A549 (cell line): ENCODE results near the gene SLC39A13. TPM values are rescaled to one million over a fixed set of nuclear protein-coding genes. Genes with fewer than 3 reads are reported as not detected.
A peak's percentile ranks its signal among the peaks of the same experiment; 100 is the strongest.

Experiments used
- ATAC-seq, 2 experiments: fragments of 200-7000 bp in 1 of 2; fragments of >200 bp in 1 of 2; cut with Nextera tagmentation in 1 of 2; cut with Tn5 transposase in 1 of 2; 3 replicates each; pipeline versions ENCODE4 v1.8.0 to v1.9.1; 2018 to 2020; ENCODE audit warnings: mild to moderate bottlenecking in 1 of 2, moderate library complexity in 1 of 2
- CTCF ChIA-PET: fragments of 300-600 bp; sonication (Branson Sonifier 250); formaldehyde crosslinking; extraction: SDS; loops from one replicate; lab custom pipeline; 2021; ENCODE audit warnings: antibody characterized with exemption, inconsistent platforms; lab: Yijun Ruan, JAX
- POLR2A ChIA-PET: fragments of 350-600 bp; formaldehyde crosslinking; extraction: SDS; loops from one replicate; lab custom pipeline; 2021; ENCODE audit warnings: antibody characterized with exemption, inconsistent platforms; lab: Yijun Ruan, JAX
- DNase-seq, 2 experiments: peaks; one replicate each; pipeline versions ENCODE4 v3.0.0 to v3.0.0-alpha.2; 2011 to 2016; ENCODE audit warnings: low read depth in 1 of 2, low spot score in 1 of 2
- FAIRE-seq: peaks from 2 replicates; lab custom pipeline; 2011; peaks lifted over from hg19 to GRCh38; lab: Jason Lieb, UNC
- H3K27ac ChIP-seq, 2 experiments: fragments of >200 bp; sonication (Bioruptor Twin); formaldehyde crosslinking; 3 replicates each; pipeline ENCODE4 v1.5.1; 2016 to 2017
- H3K4me1 ChIP-seq: fragments of >200 bp; sonication (Bioruptor Twin); formaldehyde crosslinking; 3 replicates; pipeline ENCODE4 v1.6.1; 2016
- H3K4me2 ChIP-seq: fragments of >200 bp; sonication (Bioruptor Twin); formaldehyde crosslinking; 3 replicates; pipeline ENCODE4 v1.6.1; 2016
- H3K4me3 ChIP-seq: fragments of >200 bp; sonication (Bioruptor Twin); formaldehyde crosslinking; 3 replicates; pipeline ENCODE4 v1.5.1; 2016
- H3K9me3 ChIP-seq: fragments of >200 bp; sonication (Bioruptor Twin); formaldehyde crosslinking; 3 replicates; pipeline ENCODE4 v1.6.1; 2016
- CBX2 ChIP-seq: fragments of 200-600 bp; sonication (generic); IDR thresholded peaks from 2 replicates; pipeline ENCODE4 v1.6.1; 2016; ENCODE audit warnings: low read depth, mild to moderate bottlenecking, borderline replicate concordance
- CEBPB ChIP-seq, 2 experiments: fragments of >200 bp in 1 of 2; sonication (Bioruptor Twin) in 1 of 2; formaldehyde crosslinking in 1 of 2; IDR thresholded peaks; 2 replicates each; pipeline ENCODE4 v1.6.1; 2012 to 2016
- CHD4 ChIP-seq: fragments of 200-600 bp; sonication (generic); IDR thresholded peaks from 2 replicates; pipeline ENCODE4 v1.6.1; 2016; ENCODE audit warnings: antibody characterized with exemption, mild to moderate bottlenecking, borderline replicate concordance
- CTCF ChIP-seq: fragments of >200 bp; sonication (Bioruptor Twin); formaldehyde crosslinking; IDR thresholded peaks from 3 replicates; pipeline ENCODE4 v1.5.1; 2016
- ELK1 ChIP-seq: fragments of 150-350 bp; IDR thresholded peaks from 2 replicates; pipeline ENCODE4 v1.6.1; 2014; ENCODE audit warnings: low read depth, mild to moderate bottlenecking, low read length
- FOSB ChIP-seq: fragments of 250-450 bp; sonication (Bioruptor Pico); IDR thresholded peaks from 2 replicates; pipeline ENCODE4 v1.5.0; 2020; ENCODE audit warnings: mild to moderate bottlenecking, moderate library complexity
- FOSL2 ChIP-seq, 2 experiments: fragments of 450-650 bp in 1 of 2; fragments of >200 bp in 1 of 2; sonication (Bioruptor Twin) in 1 of 2; formaldehyde crosslinking; IDR thresholded peaks; 2 replicates each; pipeline versions ENCODE4 v1.5.0 to v1.6.1; 2016 to 2020; ENCODE audit warnings: mild to moderate bottlenecking in 1 of 2, moderate library complexity in 1 of 2
- HDAC2 ChIP-seq: fragments of 200-600 bp; sonication (generic); IDR thresholded peaks from 2 replicates; pipeline ENCODE4 v1.6.1; 2016
- HES2 ChIP-seq: fragments of >200 bp; sonication (Bioruptor Twin); formaldehyde crosslinking; IDR thresholded peaks from 2 replicates; pipeline ENCODE4 v1.6.1; 2016
- KDM5A ChIP-seq: fragments of 200-600 bp; sonication (generic); IDR thresholded peaks from 2 replicates; pipeline ENCODE4 v1.6.1; 2016; ENCODE audit warnings: antibody characterized with exemption, mild to moderate bottlenecking
- MAFK ChIP-seq: fragments of 450-650 bp; IDR thresholded peaks from 2 replicates; pipeline ENCODE4 v1.6.1; 2014; ENCODE audit not compliant: partially characterized antibody
- MYC ChIP-seq: IDR thresholded peaks from 2 replicates; pipeline ENCODE4 v1.6.1; 2012; ENCODE audit warnings: mild to moderate bottlenecking, inconsistent platforms, low read length, improper control_type of control experiment, borderline replicate concordance
- RAD21 ChIP-seq, 2 experiments: fragments of >200 bp in 1 of 2; sonication (Bioruptor Twin) in 1 of 2; formaldehyde crosslinking in 1 of 2; IDR thresholded peaks in 1 of 2; conservative IDR thresholded peaks in 1 of 2; 2 replicates in 1 of 2; 3 replicates in 1 of 2; pipeline ENCODE4 v1.6.1; 2012 to 2018; ENCODE audit warnings: inconsistent platforms in 1 of 2
- RARB ChIP-seq: fragments of 250-450 bp; sonication (Bioruptor Pico); IDR thresholded peaks from 2 replicates; pipeline ENCODE4 v1.8.0; 2021; ENCODE audit warnings: mild to moderate bottlenecking, moderate library complexity
- REST ChIP-seq: fragments of 200-600 bp; sonication (generic); IDR thresholded peaks from 2 replicates; pipeline ENCODE4 v1.6.1; 2016; ENCODE audit warnings: antibody characterized with exemption, mild to moderate bottlenecking, moderate library complexity
- SMC3 ChIP-seq: fragments of >200 bp; sonication (Bioruptor Twin); formaldehyde crosslinking; IDR thresholded peaks from 3 replicates; pipeline ENCODE4 v1.6.1; 2018; ENCODE audit warnings: inconsistent platforms
- SREBF2 ChIP-seq: fragments of 450-650 bp; IDR thresholded peaks from 2 replicates; pipeline ENCODE4 v1.6.1; 2014; ENCODE audit warnings: mild to moderate bottlenecking, moderate library complexity
- ZC3H11A ChIP-seq: fragments of 450-650 bp; IDR thresholded peaks from 2 replicates; pipeline ENCODE4 v1.6.1; 2014; ENCODE audit warnings: antibody characterized with exemption, mild to moderate bottlenecking
- WGBS: methylation state at CpG from one replicate; pipeline ENCODE4 v1.1.6; 2017; ENCODE audit errors: missing lambda C conversion rate; 5-methylcytosine and 5-hydroxymethylcytosine counted together
- polyA plus RNA-seq, 4 experiments: library from polyadenylated mRNA; depleted of rRNA in 3 of 4; stranded (reverse); fragments of >200 nt; fragmentation: RNase III in 1 of 4; extraction: RNeasy Plus Mini Kit Qiagen cat#74134 plus additional on column Dnase treatment in 1 of 4; gene quantifications; 2 replicates in 3 of 4; 3 replicates in 1 of 4; pipeline ENCODE4 v1.2.3, GENCODE V29; 2011 to 2017
- TF ChIP-seq, protein P1 (sequence below): fragments of 250-450 bp; sonication (Bioruptor Pico); IDR thresholded peaks from 2 replicates; pipeline ENCODE4 v1.5.0; 2020; ENCODE audit warnings: low read depth, mild to moderate bottlenecking, moderate library complexity
- TF ChIP-seq, protein P2 (sequence below): IDR thresholded peaks from 2 replicates; pipeline ENCODE4 v1.6.1; 2012; ENCODE audit warnings: low read depth, borderline replicate concordance

The SLC39A13 gene
- polyA plus RNA-seq, 2 of the 4 experiments (the other 2 are of a cell fraction) = 10.8 to 35.2 TPM

DNA sequence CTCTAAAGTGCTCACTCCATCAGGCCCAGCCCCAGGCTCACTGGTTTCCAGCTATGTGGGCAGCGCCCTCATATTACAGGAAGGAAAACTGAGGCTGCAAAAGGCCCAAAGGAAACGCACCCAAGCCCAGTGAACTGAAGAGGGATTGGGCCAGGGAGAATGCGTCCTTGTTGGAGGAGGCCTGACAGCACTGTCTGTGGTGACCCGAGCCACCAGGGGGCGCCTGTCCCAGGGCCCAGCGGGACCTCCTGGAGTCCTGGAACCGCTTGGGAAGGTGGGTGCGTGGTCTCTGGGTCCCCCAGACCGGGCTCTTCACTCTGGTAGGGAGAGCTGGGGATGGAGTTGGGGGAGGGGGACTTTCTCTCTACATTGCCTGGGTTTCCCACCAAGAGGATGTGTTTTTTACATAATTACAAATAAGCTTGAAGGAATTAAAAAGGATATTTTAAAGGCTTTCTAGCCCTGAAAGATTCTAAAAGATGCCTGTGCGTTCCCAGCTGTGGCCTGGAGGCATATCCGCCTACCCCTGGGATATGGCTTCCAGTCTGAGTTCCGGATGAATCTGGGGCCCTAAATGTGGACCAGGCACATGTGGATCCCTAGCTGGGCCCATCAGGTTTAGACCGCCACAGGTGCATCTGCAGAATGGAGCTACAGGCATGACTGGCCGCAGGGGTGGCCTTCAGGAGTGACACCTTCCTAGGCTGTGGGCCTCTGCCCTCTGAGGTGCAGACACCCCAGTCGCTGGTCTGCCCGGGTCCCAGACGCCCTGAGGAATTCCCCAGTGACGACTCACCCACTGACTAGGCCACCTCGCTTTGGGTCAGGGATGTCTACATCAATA, 34.3 kb upstream of the SLC39A13 start:
- CTCF ChIA-PET = interaction anchor here (0.6 to 6.0 kb wide), 63 partner anchors 7 to 803 kb away, joined by 3 to 133 read pairs (median 4); partner anchors contain the start of genes PSMC3, RAPSN and SLC39A13
- peaks cover 21% of the 10 kb centered on the region for H3K4me1 ChIP-seq
- FAIRE-seq (no peak), DNase-seq (peak; percentile 74 to 84), ATAC-seq (peak; percentile 88 to 96)
- POLR2A ChIA-PET = interaction anchor here (0.6 to 1.3 kb wide), 2 partner anchors 125 to 438 kb away, joined by 3 read pairs; partner anchors contain the start of genes ACP2 and CSTPP1
- peak overlapping the region; percentile 31 to 58; a peak in 3 of 6 replicates for H3K27ac ChIP-seq
- H3K9me3 ChIP-seq = no peaks in the 10 kb centered on the region
- no peak overlapping the region for H3K4me3 ChIP-seq
- WGBS = 43% methylated on average over 13 of the region's 19 CpGs
- peak overlapping the region; percentile 37; the same call in 2 of the 3 replicates for H3K4me2 ChIP-seq
- TF ChIP-seq MAFK (no peak), FOSL2 (IDR thresholded peaks at IDR 0.05) (no peak), FOSL2 (CRISPR knock-in tag; IDR thresholded peaks at IDR 0.05) (peak; percentile 50; the same call in 1 of the 2 replicates), RAD21 (conservative IDR thresholded peaks at IDR 0.05 in 1 of 2, IDR thresholded peaks at IDR 0.05 in 1 of 2) (peak; percentile 65 to 68), CHD4 (no peak), CEBPB (IDR thresholded peaks at IDR 0.05) (no peak), SMC3 (peak; percentile 92), CTCF (peak; percentile 93)
- TF ChIP-seq, protein P1, sequence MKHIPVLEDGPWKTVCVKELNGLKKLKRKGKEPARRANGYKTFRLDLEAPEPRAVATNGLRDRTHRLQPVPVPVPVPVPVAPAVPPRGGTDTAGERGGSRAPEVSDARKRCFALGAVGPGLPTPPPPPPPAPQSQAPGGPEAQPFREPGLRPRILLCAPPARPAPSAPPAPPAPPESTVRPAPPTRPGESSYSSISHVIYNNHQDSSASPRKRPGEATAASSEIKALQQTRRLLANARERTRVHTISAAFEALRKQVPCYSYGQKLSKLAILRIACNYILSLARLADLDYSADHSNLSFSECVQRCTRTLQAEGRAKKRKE (CRISPR knock-in tag) = no peak

- CTCF ChIA-PET = interaction anchor here (0.6 to 6.0 kb wide), 44 partner anchors 8 to 803 kb away, joined by 3 to 133 read pairs (median 4); partner anchors contain the start of genes PSMC3, RAPSN and SLC39A13
- peak overlapping the region in 1 of 2 experiments; percentile 58; a peak in 3 of 6 replicates for H3K27ac ChIP-seq
- ATAC-seq = no peak
- peak overlapping the region; percentile 37; the same call in 2 of the 3 replicates for H3K4me2 ChIP-seq
- WGBS = 52% methylated on average over 5 of the region's 5 CpGs
- TF ChIP-seq CBX2 (no peak), ELK1 (no peak), MYC (no peak), HES2 (no peak), HDAC2 (no peak), CEBPB (IDR thresholded peaks at IDR 0.05) (no peak)
- TF ChIP-seq, protein P2, sequence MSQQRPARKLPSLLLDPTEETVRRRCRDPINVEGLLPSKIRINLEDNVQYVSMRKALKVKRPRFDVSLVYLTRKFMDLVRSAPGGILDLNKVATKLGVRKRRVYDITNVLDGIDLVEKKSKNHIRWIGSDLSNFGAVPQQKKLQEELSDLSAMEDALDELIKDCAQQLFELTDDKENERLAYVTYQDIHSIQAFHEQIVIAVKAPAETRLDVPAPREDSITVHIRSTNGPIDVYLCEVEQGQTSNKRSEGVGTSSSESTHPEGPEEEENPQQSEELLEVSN = no peak
- H3K4me3 ChIP-seq = no peak overlapping the region
- H3K4me1 ChIP-seq = peaks cover 21% of the 10 kb centered on the region
- no peak for DNase-seq
- POLR2A ChIA-PET = interaction anchor here (0.6 kb wide), 1 partner anchor 438 kb away, joined by 3 read pairs; the partner anchor contains the start of gene CSTPP1
- FAIRE-seq = no peak
- no peaks in the 10 kb centered on the region for H3K9me3 ChIP-seq
Observed at GRCh38 chr11:47374720-47375019, 33.7 kb upstream of the SLC39A13 start.

DNA sequence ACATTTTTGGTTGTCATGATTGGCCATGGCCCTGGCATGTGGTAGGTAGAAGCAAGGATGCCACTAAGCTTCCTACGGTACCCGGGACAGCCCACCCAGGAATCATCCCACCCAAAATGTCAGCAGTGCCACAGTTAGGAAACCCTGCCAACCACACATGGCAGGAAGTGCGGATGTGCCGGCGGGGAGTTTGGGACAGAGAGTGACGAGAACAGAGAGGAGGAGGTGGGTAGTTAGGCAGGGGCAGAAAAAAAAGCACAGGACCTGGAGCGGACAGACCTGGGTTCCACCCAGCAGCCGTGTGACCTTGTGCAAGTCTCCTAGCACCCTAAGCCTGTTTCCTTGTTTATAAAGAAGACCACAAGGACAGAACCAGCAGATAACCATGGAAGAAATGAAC, 33.4 kb upstream of the SLC39A13 start:
- FAIRE-seq (no peak), ATAC-seq (no peak), DNase-seq (no peak)
- 89% methylated on average over 8 of the region's 8 CpGs for WGBS
- Histone ChIP-seq H3K27ac (peak overlapping the region in 1 of 2 experiments; percentile 58; a peak in 3 of 6 replicates), H3K4me2 (no peak overlapping the region), H3K4me3 (no peak overlapping the region), H3K4me1 (peaks cover 21% of the 10 kb centered on the region), H3K9me3 (no peaks in the 10 kb centered on the region)
- CTCF ChIA-PET = interaction anchor here (0.9 to 6.0 kb wide), 10 partner anchors 15 to 479 kb away, joined by 3 to 133 read pairs (median 13); partner anchors contain the start of genes PSMC3 and SLC39A13
- POLR2A ChIA-PET = no interaction called here
- TF ChIP-seq SMC3 (no peak), FOSB (CRISPR knock-in tag) (no peak), REST (no peak), CBX2 (no peak), KDM5A (no peak), RARB (no peak), SREBF2 (no peak), ZC3H11A (no peak)
